IPS DF 4.7 (cell line): ENCODE results near the gene SORCS1.

Experiments
- DNase-seq: peaks from one replicate; pipeline ENCODE4 v3.0.0-alpha.2; 2013; ENCODE audit warnings: low spot score; ENCODE audit errors: extremely low read depth

SORCS1 gene

DNA sequence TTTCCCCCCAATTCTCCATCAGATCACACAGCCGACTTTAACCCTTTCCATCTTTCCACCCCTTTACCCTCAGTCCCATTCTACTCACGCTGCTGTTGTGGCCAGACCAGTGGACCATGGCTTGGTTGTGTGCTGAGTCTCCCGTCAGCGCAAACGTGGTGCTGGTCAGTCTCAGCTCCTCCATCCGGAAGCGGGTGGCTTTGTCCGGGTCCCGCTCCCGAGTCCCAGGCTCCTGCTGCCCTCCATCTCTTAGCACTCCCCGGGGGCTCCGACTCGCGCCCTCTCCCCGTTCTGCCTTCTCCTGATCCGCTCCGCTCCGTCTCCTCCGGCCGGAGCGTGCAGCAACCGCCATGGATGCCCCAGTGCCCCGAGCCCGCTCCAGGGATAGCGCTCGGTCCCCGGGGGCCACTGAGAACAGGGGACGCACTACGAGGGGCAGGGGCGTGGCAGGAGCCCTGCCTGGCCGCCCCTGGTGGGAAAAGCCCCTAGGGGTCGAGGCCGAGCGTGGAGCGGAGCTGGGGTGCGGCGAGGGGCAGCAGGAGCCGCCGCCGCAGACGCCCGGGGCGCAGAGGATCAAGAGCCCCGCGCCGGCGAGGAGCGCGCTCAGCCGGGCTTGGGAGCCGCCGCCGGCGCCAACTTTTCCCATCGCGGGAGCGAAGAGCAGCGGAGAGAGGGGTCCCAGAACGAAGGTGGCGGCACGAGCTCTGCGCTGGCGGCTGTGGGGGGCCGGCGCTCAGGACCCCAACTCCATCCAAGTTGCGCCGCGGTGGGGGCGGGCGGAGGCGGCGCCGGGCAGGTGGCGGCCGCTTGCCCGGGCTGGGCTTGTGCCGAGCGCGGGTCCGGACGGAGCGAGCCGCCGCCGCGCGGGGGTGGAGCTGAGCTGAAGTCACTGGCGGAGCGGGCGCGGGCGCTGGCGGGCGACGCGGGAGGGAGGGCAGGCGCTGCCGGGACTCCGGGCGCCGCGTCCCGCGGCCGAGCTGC, at the start of gene SORCS1:
Gene SORCS1, minus strand, starts transcription at position 826 of the 981 bp plus-strand sequence.
- DNase-seq = no peak

DNA sequence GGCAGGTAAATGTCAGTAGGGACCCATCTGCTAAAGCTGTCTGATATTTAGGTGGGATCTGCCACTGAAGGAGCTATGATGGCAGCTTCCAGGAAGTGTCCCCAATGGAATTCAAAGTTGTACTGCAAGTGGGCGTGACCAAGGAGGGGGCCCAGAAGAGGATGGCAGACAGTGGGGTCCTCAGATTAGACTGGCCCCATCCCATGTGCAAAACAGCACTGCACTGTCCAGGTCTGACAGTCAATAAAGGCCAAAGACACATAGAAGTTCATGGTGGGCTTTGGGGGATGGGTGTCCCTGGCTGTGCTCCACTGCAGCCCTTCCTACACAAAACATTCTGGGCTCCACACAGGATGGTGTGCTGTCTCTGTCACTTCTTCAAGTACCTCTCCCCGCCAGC, 49.8 kb upstream of the SORCS1 start:
- no peak for DNase-seq

DNA sequence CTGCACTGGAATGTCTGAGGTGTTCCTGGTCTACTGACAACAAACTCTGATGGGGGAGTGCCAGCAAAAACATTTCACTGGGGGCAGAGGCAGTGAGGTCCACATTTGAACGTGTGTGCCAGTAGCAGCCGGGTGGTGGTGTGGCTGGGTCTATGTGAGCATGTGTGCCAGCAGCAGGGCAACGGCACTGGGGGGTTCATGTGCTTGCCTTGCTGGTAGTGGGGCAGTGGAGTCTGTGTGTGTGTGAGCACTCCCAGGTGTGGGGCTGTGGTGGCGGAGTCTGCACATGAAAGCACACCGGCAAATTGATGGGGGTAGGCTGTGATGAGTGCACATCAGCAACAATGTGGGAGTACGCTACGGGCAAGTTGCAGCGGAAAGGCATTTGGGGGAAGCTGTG, 49.4 kb upstream of the SORCS1 start:
- no peak for DNase-seq

DNA sequence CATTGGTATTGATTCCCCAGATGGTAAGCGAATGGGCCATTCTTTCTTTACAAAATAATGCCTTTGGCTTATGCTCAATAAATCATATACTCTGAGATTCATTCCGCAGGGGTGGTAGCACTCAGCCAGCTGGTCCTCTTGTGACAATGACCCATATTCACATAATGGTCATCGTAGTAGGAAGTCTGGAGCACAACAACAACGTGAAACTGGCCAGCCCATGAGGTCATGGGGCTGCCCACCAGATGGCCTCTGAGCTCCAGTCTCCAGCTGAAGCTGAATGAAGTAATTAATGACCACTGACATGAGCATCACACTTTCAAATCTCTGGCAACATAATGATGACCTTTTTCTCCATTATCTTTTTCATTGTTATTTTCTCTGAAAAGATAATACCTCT, 42.3 kb upstream of the SORCS1 start:
- DNase-seq = no peak

DNA sequence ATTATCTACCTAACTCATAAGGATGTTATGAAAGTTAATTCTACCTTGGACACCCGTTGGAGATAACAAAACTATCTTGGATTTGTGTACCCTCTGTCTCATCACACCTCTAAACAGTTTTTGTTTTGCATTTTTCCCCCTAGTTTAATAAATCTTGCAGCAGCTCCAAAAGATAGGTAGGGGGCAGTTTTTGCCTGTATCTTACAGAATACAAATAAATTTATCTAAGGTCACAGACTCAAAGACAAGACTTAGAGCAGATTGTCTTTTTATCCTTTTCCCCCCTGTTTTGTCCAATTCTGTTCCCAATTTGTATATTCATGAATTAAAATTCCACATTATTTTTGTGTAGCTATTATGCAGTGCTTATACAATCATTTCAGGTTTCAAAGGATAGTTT, 5.0 kb upstream of the SORCS1 start:
- DNase-seq = no peak

DNA sequence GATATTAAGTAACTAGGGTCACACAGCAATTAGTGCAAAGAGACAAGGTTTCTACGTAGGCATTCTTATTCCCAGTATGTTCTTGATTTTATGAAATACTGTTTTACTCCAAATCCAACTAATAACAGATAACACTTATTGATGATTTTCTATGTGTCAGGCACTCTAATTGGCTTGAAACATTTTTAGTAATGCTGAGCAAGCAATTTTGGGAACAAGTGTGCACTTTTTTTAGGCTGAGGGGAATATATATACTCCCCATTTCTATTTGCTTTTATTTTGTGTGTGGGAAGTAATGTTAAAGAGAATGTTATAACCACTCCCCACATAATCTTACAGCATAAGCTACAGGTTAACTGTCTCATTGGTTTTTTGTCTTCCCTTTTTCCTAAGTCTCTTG, 4.2 kb upstream of the SORCS1 start:
- DNase-seq = no peak

DNA sequence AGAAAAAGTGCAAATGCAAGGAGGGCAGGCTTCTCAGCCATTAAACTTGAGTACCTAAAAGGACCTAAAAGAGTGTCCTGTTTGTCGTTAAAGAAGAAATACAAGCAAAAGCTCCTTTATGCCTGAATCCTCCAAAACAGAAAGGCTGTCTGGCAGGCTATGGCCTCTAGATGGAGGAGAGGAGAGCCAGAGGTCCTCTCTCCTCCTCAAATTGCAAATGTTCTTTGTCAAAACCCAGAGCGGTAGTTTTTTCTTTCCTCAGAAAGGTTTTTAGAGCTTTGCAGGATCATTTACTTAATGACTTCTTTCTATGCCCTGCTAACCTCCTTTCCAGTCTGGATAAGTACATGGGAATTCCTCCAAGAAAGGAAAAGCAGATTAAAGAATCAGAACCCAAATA, 1.9 kb upstream of the SORCS1 start:
- DNase-seq = no peak

DNA sequence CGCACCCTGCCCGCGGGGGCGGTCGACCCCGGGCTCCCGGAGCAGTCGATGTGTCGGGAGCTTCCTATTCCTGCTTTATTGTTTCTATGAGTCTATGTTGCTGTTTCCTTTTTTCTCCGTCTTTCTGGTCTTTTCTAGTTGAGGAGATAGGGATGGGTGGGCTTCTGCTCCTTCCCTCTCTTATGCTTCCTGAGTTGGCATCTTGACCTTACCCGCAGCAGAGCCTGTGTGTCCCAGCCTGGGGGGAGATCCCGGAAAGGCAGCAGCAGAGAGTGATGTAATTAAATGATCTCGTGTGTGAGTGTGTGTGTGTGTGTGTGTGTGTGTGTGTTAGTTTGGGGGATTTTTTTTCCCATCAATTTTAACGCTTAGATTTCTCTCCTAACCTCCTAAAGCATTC, 486 bp upstream of the SORCS1 start:
- no peak for DNase-seq

DNA sequence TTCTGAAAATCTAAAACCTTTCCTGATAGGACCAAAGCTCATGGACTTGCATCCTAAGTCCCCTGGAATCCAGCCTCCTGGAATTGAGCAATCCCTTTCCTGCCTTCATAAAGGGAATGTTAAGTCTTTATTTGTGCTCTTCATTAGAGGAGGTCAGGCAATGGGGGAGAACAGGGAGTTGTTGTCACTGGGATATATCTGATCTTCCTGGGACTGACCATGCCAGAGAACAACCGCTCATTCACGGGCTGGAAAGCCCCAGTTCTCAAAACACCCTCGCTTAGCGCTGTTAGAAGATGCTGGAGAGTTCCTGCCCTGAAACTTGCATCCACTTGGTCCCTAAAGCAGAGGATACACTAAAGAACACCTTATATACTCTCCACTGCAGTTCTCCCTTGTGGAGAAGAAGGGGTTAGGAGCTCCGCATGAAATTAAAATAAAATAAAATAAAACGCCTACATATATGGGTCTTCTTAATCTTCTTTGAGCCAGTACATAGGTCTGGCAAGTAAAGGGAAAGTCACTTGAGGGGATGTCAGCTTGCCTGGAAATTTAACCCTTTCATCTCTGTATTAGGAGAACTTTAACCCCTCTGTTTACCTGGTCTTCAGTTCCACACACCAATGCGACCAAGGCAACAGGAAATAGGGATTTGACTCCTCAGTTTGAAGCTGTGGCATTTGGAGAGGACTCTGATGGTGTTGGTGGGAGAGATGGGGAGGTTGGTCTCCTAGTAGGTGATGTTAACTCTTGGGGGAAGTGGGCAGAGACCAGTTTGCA, 1.2 kb downstream of the SORCS1 start:
- DNase-seq = no peak

DNA sequence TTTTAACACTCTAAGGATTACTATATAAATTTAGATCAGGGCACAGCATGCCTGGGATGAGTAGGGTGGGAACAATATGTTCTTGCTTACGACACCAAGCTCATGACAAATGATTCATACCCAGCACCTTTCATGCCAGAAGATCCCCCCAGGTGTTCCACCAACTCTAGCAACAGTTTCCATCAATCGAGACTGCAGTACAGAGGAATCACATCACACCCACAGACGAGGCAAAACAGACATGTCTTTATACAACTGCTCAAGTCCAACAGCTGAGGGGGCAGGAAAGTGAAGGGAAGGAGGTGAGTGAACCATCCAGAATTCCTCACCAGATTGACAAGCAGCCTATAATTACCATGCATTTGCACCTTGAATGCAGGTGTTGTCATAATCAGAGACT, 3.6 kb downstream of the SORCS1 start:
- DNase-seq = no peak

DNA sequence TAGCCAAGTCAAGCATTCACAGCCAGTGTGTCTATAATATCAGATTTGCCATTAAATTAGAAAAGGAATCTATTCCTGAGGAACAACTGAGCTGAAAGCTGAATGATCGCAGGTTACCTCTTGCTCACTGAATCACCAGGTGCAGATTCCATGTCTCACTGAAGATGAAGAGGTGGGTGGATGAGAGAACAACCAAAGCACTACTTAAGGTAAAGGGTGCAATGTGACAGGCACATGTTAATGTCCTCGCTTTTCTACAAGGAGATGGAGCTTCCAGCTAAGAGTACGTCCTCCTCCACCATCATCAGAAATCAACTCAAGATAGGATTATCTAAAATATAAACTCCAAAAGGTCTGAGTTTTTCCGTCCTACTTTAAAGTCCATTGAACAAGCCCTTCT, 4.6 kb downstream of the SORCS1 start:
- DNase-seq = no peak

DNA sequence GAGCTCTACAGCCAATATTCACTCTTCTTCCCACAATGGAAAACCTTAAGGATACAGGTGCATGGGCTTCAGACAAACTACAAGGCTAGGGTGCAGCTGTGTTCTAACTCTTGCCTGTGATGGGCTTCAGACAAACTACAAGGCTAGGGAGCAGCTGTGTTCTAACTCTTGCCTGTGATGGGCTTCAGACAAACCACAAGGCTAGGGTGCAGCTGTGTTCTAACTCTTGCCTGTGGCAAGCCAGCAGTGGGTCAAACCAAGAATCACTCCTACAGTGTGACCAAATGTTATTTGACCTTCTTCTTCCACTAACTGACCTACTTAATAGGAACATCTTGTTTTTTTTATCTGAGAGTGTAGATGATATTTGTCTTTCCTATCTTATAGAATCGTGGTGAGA, 7.4 kb downstream of the SORCS1 start:
- no peak for DNase-seq

DNA sequence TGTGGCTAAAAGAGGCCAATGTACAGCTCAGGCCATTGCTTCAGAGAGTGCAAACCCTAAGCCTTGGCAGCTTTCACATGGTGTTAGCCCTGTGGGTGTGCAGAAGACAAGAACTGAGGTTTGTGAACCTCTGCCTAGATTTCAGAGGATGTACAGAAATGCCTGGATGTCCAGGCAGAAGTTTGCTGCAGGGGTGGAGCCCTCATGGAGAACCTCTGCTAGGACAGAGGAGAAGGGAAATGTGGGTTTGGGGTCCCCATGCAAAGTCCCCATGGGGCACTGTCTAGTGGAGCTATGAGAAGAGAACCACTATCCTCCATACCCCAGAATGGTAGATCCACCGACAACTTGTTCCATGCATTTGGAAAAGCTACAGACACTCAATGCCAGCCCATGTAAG, 12.4 kb downstream of the SORCS1 start:
- DNase-seq = no peak

DNA sequence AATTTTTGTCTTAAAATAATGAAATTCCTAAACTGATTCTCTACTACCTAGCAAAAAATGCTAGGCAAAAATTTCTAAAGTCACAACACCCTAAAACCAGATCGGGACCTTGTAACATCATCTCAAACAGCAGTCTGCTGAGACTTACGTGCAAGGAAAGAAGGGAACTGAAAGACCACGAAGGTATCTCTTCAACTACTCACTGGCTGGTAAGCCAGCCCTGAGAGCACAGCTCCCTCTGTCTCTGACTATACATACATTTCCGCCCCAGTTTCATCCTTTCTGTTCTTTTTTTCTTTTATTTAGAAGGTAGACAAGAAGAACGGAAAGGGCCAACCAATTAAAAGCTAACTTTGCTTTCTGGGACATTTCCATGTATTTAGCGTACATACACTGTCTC, 15.6 kb downstream of the SORCS1 start:
- no peak for DNase-seq

DNA sequence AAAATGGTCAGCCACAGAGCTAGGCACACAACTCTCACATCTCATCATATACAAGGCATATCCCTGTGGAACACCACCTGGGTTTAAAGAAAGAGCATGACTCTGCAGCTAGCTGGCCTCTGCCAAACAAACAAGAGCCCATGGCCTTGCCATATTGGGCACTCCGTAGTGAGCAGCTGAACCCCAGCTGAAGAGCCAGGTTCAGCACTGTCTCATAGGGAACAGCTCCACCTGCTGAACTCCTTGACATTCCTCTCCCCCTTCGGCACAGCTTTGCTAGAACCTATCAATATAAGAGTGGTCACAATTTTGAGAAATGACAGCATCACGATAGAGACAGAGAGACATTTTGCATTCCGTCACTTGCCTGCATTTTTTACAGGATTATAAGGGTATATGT, 20.0 kb downstream of the SORCS1 start:
- DNase-seq = no peak

DNA sequence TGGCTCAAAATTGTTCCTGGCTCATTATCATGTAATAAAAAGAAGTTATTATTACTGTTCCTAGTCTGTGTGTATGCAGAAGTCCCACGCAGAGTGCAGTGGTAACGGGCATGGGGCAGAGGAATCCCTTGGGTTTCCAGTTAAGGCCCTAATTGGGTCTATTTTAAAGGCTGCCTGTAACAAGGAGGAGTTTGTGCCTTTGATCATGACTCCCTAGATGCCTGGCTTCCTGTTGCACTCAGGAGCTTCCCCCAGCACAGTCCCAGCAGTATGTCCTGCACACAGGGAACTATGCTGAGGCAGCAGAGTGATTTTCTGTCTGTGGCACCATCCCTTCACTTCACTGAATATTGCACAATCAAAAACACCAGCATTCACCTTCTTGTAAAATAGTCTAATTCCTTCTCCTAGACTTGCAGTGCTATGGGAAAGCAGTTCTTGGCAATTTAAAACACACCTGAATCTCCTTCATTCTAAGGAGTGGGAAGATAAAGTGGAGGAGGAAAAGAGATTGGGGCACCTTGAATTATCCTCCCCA, 22.9 kb downstream of the SORCS1 start:
- no peak for DNase-seq

DNA sequence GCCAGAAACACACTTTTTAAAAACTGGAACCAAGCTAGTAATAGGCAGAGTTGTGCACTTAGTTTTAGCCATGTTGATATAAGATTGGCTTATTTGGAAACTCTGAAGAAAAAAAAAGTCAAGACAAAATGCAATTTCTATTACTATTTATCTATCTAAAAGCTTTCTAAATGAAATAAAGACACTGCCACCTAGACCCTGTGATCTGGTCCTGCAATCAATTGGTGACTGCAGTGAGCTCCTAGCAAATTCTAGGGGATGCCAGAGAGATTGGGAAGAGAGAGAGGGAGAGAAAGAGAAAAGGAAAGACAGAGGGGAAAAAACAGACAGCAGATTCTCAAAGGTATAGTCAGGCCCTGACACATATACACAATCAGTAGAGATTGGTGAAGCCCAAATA, 25.3 kb downstream of the SORCS1 start:
- DNase-seq = no peak

DNA sequence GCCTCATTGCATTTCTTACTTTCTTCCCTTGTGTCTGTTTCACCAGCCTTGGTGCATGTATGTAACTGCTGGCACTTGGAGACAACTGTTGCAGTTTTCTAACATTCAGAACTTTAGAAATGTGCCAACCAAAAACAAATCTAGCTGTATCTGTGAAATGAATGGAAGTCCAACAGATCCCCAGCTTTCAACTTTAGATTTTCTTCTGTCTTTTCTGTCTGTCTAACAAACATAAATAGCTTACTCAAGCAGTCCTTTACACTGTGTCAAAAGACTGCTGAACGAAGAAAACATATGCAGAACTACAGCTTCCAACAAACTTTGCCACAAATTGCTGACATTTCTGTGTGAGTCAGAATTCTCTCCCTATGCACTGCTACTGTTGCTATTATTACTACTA, 30.9 kb downstream of the SORCS1 start:
- DNase-seq = no peak

DNA sequence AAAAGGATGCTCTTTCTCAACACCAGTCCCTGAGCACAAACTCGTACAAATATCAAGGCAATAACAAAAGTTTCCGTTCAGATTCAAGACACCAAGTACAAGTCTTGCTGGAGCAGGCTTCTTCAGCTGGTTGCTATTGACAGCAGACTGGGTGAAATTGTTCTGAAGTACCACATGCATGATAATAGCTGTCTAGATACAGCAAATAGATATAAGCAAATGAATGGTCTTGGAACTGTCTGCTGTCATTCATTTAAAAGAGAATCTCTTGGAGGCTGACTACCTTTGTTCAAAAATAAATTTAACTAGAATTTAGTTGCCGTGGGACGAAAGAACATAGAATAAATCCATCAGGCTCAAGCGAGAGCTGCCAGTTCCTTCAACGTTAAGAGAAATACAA, 35.5 kb downstream of the SORCS1 start:
- no peak for DNase-seq

DNA sequence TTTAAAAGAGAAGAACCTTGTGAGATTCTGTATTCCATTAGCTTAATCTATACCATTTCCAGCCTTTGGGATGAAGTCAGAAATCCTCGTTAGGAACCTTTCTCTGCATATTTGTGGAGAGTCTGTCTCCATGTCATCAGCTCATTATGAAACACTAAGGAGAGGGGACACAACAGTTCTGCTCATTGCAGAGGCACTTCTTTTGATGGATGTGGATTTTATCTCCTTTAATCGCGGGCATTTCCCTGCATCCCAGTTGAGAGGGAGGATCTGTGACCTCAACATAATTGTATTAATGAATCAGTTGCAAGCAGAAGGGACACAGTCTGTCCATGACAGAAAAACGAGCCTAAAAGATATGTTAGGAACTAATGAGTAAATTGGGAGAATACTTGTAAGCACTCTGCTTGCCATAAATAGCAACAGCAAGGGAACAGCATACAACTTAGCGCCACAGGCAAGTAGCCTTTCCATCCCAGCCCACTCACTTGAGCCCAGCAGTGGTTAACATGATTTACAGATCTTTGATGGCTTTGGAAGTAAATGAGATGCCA, 37.9 kb downstream of the SORCS1 start:
- DNase-seq = no peak

DNA sequence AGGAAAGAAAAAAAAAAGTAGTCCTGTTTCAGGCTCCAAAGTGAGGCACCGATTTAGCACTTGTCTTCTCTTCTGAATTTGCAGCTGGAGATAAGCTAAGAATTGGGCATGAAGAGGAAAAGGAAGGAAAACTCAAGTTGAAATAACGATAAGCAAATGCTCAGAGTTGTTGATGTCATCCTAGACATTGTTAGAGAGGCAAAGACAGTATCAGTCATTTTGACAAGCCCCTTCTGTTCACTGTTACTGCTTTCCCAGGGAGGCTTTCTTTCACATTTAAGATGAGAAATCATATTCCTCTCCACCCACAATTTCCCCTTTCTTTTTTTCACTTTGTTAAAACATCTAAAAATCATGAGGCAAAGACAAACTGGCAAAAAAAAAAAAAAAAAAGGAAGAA, 41.8 kb downstream of the SORCS1 start:
- DNase-seq = no peak

DNA sequence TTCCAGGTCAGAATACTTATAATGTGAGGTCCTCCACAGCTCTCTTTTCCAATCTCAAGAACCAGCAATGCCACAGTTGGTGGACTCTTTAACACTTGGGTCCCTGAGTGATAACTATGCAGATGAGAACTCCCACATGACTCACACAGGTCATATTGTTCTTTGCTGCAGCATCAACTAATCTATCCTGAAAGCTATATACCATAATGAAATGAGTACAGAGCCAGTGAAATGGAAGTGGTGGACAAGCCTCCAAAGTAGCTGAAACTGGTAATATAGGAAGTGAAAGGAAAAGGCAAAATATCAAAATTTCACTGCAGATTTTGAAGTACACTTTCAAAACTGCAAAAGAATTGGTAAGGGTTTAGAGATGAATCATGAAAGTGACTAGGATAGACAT, 45.6 kb downstream of the SORCS1 start:
- no peak for DNase-seq
